CD4-positive, alpha-beta T cell treated with Interleukin-4 for 1 hour (primary cell): Measurements from ENCODE around the gene DEPDC7.

Experiments used
- DNase-seq, 2 donors: peaks; one replicate each; pipeline ENCODE4 v3.0.0-alpha.2; 2020 to 2022

DEPDC7 gene

GRCh38 chr11:33063326-33063881, 47.7 kb downstream of the DEPDC7 start:
- DNase-seq = no peak

GRCh38 chr11:33064033-33064825, 48.6 kb downstream of the DEPDC7 start:
- DNase-seq = no peak

GRCh38 chr11:33064866-33065265, 49.2 kb downstream of the DEPDC7 start:
- DNase-seq = no peak

GRCh38 chr11:33065445-33066178, 49.9 kb downstream of the DEPDC7 start:
- DNase-seq = peak; percentile 69 to 76

- no peak for DNase-seq
Observed at GRCh38 chr11:33067294-33067693, 51.6 kb downstream of the DEPDC7 start.

- DNase-seq = no peak
Observed at GRCh38 chr11:33068611-33069340, 53.1 kb downstream of the DEPDC7 start.

- no peak for DNase-seq
Observed at GRCh38 chr11:33072465-33072864, 56.8 kb downstream of the DEPDC7 start.
